SK-N-SH treated with all-trans-retinoic acid at 6 μM for 48 hours (cell line): ENCODE measurements around the gene PSMD2.

Experiments used
- ATAC-seq: fragments of 200-7000 bp; cut with Tn5 transposase; 3 replicates; pipeline ENCODE4 v1.9.1; 2020; ENCODE audit warnings: mild to moderate bottlenecking, moderate library complexity
- CREB5 ChIP-seq: fragments of 250-450 bp; sonication (Bioruptor Pico); IDR thresholded peaks from 2 replicates; pipeline ENCODE4 v1.5.1; 2020; ENCODE audit warnings: low read depth, mild to moderate bottlenecking, moderate library complexity
- CSDC2 ChIP-seq: fragments of 250-450 bp; sonication (Bioruptor Pico); IDR thresholded peaks from 2 replicates; pipeline ENCODE4 v1.5.0; 2020; ENCODE audit warnings: mild to moderate bottlenecking, moderate library complexity
- CSRNP3 ChIP-seq: fragments of 250-450 bp; sonication (Bioruptor Pico); IDR thresholded peaks from 2 replicates; pipeline ENCODE4 v1.5.1; 2021; ENCODE audit warnings: mild to moderate bottlenecking, moderate library complexity
- GLIS3 ChIP-seq: fragments of 250-450 bp; sonication (Bioruptor Pico); IDR thresholded peaks from 2 replicates; pipeline ENCODE4 v1.5.0; 2020; ENCODE audit warnings: mild to moderate bottlenecking, moderate library complexity
- ISL1 ChIP-seq: fragments of 250-450 bp; sonication (Bioruptor Pico); IDR thresholded peaks from 2 replicates; pipeline ENCODE4 v2.1.2; 2022; ENCODE audit warnings: mild to moderate bottlenecking, moderate library complexity
- OSR1 ChIP-seq: fragments of 250-450 bp; sonication (Bioruptor Pico); IDR thresholded peaks from 2 replicates; pipeline ENCODE4 v1.8.0; 2022; ENCODE audit warnings: moderate library complexity, mild to moderate bottlenecking, inconsistent platforms
- PATZ1 ChIP-seq: fragments of 250-450 bp; sonication (Bioruptor Pico); IDR thresholded peaks from 2 replicates; pipeline ENCODE4 v1.8.0; 2020; ENCODE audit warnings: mild to moderate bottlenecking, moderate library complexity, borderline replicate concordance
- POU6F1 ChIP-seq: fragments of 250-450 bp; sonication (Bioruptor Pico); IDR thresholded peaks from 2 replicates; pipeline ENCODE4 v1.8.0; 2021; ENCODE audit warnings: low read depth, mild to moderate bottlenecking, moderate library complexity, borderline replicate concordance
- PPARA ChIP-seq: fragments of 250-450 bp; sonication (Bioruptor Pico); IDR thresholded peaks from 2 replicates; pipeline ENCODE4 v1.5.0; 2020; ENCODE audit warnings: mild to moderate bottlenecking, borderline replicate concordance
- RARB ChIP-seq: fragments of 250-450 bp; sonication (Bioruptor Pico); IDR thresholded peaks from 2 replicates; pipeline ENCODE4 v1.8.0; 2021; ENCODE audit warnings: mild to moderate bottlenecking, moderate library complexity
- SNAI2 ChIP-seq: fragments of 250-450 bp; sonication (Bioruptor Pico); IDR thresholded peaks from 2 replicates; pipeline ENCODE4 v1.5.0; 2020; ENCODE audit warnings: mild to moderate bottlenecking, moderate library complexity
- ZFP3 ChIP-seq: fragments of 250-450 bp; sonication (Bioruptor Pico); IDR thresholded peaks from 2 replicates; pipeline ENCODE4 v1.5.0; 2020; ENCODE audit warnings: mild to moderate bottlenecking, moderate library complexity
- ZNF565 ChIP-seq: fragments of 450-650 bp; formaldehyde crosslinking; conservative IDR thresholded peaks from 2 replicates; pipeline ENCODE4 v1.5.0; 2020; ENCODE audit warnings: low read depth, mild to moderate bottlenecking, moderate library complexity
- ZNF70 ChIP-seq: fragments of 450-650 bp; formaldehyde crosslinking; IDR thresholded peaks from 2 replicates; pipeline ENCODE4 v1.5.0; 2020; ENCODE audit warnings: mild to moderate bottlenecking, moderate library complexity
- ZNF8 ChIP-seq: fragments of 450-650 bp; formaldehyde crosslinking; IDR thresholded peaks from 2 replicates; pipeline ENCODE4 v1.5.0; 2020; ENCODE audit warnings: mild to moderate bottlenecking, moderate library complexity

Gene PSMD2

GRCh38 chr3:184334470-184335158 is 35.6 kb downstream of the PSMD2 start:
- no peak for ATAC-seq
- TF ChIP-seq ZNF565 (CRISPR knock-in tag) = no peak
- TF ChIP-seq ZNF8 (CRISPR knock-in tag) = no peak
- no peak for TF ChIP-seq ZNF70
- no peak for TF ChIP-seq RARB (CRISPR knock-in tag)
- TF ChIP-seq CSRNP3 (CRISPR knock-in tag) = no peak
- TF ChIP-seq OSR1 (CRISPR knock-in tag) = no peak
- TF ChIP-seq PPARA = no peak
- TF ChIP-seq PATZ1 (CRISPR knock-in tag) = no peak
- TF ChIP-seq SNAI2 (CRISPR knock-in tag) = no peak
- TF ChIP-seq CREB5 = no peak
- TF ChIP-seq ZFP3 (CRISPR knock-in tag) = no peak
- no peak for TF ChIP-seq POU6F1
- TF ChIP-seq ISL1 (CRISPR knock-in tag) = no peak
- TF ChIP-seq CSDC2 (CRISPR knock-in tag) = no peak
- TF ChIP-seq, all 23 proteins: peak for 0

GRCh38 chr3:184335291-184335660 is 36.2 kb downstream of the PSMD2 start:
- peak; percentile 1 for ATAC-seq
- no peak for TF ChIP-seq ZNF565 (CRISPR knock-in tag)
- 0 out of 2 replicates have a peak, but pooled peaks have one; percentile 24 for TF ChIP-seq ZNF70
- TF ChIP-seq, all 23 proteins: peak for 1

- peak; percentile 51 for ATAC-seq
- TF ChIP-seq ISL1 (CRISPR knock-in tag) (no peak), PPARA (no peak), ZFP3 (CRISPR knock-in tag) (peak; percentile 72), GLIS3 (CRISPR knock-in tag) (peak; percentile 4; the same call in 1 of the 2 replicates), PATZ1 (CRISPR knock-in tag) (peak; percentile 71), CREB5 (0 out of 2 replicates have a peak, but pooled peaks have one; percentile 20)
Observed at GRCh38 chr3:184335661-184336546, 36.9 kb downstream of the PSMD2 start.
